Testis (tissue), 2 donors: ENCODE data around the gene FAM120A.

Experiments
- POLR2A ChIP-seq: fragments of 450-650 bp; IDR thresholded peaks from one replicate; pipeline ENCODE4 v1.6.1; 2017; ENCODE audit warnings: antibody characterized with exemption, mild to moderate bottlenecking, moderate library complexity
- TF ChIP-seq, protein P1 (sequence below), 3 experiments: fragments of 450-650 bp in 2 of 3; fragments of 200-600 bp in 1 of 3; sonication (generic) in 1 of 3; IDR thresholded peaks; one replicate each; pipeline ENCODE4 v1.5.1; 2016 to 2019; ENCODE audit warnings: antibody characterized with exemption in 3 of 3, mild to moderate bottlenecking in 2 of 3, moderate library complexity in 1 of 3

DNA sequence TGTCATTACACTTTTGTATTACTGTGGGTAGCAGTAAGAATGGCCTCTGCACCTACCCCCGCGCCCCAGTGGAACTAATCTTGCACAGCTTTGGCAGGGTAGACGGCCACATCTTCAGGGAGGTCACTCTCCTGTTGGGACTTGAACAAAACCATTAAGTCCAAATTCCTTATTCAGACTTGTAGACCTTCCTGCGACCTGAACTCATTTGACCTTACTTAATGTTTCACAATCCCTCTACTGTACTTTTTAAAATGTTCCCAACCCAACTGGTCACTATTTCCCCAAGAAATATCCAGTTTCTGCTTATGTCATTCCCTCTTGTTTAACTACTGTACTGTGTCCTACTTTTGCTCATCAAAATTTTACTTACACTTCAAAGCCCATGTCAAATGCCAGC, 7.2 kb downstream of the FAM120A start:
- TF ChIP-seq, protein P1, sequence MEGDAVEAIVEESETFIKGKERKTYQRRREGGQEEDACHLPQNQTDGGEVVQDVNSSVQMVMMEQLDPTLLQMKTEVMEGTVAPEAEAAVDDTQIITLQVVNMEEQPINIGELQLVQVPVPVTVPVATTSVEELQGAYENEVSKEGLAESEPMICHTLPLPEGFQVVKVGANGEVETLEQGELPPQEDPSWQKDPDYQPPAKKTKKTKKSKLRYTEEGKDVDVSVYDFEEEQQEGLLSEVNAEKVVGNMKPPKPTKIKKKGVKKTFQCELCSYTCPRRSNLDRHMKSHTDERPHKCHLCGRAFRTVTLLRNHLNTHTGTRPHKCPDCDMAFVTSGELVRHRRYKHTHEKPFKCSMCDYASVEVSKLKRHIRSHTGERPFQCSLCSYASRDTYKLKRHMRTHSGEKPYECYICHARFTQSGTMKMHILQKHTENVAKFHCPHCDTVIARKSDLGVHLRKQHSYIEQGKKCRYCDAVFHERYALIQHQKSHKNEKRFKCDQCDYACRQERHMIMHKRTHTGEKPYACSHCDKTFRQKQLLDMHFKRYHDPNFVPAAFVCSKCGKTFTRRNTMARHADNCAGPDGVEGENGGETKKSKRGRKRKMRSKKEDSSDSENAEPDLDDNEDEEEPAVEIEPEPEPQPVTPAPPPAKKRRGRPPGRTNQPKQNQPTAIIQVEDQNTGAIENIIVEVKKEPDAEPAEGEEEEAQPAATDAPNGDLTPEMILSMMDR (IDR thresholded peaks at IDR 0.05) = no peak
- no peak for TF ChIP-seq POLR2A
